Measurements from ENCODE around the gene S100A8.

DNA sequence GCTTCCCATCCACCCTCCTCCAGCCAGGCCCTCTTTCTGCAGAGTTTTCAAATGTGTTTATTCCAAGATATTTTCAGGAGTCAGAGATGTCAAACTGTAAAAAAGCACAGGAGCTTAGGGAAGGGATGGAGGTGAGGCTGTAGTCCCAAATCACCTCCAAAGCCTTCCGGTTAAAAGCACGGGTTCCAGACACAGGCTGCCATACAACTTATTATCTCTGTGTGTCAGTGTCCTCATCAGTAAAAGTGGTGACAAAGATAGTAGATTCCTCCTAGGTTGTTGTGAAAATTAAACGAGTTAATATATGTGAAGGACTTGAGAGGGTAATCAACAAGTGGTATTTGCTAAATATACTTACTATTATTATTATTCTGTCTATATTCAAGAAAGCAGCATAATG, 40.6 kb upstream of the S100A8 start:
- TF ChIP-seq GATA2 (IDR thresholded peaks at IDR 0.05; ENCODE audit: low read depth, low read length) (no peak), GATA3 (IDR thresholded peaks at IDR 0.05; ENCODE audit: low read depth, low read length) (no peak)

Data from SH-SY5Y (cell line).